GM18858 (cell line): ENCODE results near the gene TICRR.

Source experiments
- ATAC-seq: cut with Tn5 transposase; IDR thresholded peaks from one replicate; pipeline ENCODE4 v1.9.1; 2021; ENCODE audit not compliant: unreplicated experiment

The TICRR gene

DNA sequence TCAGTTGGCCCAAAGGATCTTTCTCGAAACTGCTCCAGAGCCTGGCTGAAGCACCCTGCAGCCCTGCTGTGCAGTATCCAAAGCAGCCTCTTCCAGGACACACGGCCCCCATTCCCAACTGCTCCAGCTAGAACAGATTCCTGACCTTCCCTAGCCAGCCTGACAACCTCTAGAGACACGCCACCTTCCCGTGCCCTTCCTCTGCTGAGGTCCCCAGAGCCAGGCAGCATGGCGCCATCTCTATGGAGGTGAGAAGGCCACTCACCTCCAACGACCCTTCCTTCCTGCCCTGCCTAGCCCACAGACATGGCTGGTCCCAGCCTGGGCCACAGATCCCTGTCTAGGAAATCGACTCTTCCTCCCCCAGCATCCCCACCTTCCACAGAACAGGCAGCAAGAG is 76.9 kb downstream of the TICRR start:
- ATAC-seq = no peak

DNA sequence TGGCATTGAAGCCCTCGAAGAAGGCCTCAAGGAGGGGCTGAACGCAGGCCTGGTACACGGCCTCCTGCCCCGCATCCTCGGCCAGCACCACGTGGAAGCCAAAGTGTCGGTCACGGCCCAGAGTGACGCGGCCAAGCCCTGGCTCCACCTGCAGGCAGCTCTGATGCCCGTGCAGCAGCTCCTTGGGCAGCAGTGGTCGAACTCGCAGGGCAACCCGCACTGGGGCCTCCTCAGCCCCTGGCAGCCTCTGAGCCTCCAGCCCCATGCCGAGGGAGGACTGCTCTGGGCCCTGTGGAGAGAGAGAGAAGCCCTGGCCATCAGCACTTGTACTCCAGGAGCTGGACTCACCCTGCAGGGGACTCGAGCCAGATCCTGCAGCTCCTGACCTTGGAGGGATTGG is 77.4 kb downstream of the TICRR start:
- ATAC-seq = no peak

DNA sequence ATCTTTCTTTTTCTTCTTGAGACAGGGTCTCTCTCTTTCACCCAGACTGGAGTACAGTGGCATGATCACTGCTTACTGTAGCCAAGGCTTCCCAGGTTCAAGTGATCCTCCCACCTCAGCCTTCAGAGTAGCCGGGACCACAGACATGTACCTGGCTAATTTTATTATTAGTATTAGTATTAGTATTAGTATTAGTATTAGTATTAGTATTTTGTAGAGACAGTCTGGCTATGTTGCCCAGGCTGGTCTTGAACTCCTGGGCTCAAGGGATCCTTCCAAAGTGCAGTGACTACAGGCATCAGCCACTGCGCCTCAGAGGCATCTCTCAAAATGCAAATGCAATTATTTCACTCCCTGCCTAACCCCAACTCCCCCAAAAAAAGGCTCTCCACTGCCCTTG is 78.3 kb downstream of the TICRR start:
- no peak for ATAC-seq

DNA sequence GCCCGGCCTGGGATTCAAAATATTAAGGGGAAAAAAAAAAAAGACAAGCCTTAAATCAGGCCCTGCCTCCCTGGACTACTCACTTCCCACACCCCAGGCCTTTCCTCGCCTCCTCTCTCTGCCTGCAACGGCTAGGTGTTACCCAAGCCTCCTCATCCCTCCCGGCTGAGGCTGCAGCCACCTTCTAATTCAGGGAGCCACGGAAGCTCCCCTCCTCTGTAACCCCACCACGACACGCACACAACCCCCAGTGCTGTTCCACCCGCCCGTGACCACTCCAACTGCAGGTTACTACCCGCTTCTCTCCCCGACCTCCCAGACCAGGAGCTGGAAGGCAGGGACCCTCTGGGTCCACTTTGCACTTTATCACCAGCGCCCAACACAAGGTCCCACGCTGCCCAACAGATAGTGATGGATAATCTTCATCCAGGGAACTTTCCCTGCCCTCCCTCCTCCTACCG is 79.1 kb downstream of the TICRR start:
- ATAC-seq = no peak

DNA sequence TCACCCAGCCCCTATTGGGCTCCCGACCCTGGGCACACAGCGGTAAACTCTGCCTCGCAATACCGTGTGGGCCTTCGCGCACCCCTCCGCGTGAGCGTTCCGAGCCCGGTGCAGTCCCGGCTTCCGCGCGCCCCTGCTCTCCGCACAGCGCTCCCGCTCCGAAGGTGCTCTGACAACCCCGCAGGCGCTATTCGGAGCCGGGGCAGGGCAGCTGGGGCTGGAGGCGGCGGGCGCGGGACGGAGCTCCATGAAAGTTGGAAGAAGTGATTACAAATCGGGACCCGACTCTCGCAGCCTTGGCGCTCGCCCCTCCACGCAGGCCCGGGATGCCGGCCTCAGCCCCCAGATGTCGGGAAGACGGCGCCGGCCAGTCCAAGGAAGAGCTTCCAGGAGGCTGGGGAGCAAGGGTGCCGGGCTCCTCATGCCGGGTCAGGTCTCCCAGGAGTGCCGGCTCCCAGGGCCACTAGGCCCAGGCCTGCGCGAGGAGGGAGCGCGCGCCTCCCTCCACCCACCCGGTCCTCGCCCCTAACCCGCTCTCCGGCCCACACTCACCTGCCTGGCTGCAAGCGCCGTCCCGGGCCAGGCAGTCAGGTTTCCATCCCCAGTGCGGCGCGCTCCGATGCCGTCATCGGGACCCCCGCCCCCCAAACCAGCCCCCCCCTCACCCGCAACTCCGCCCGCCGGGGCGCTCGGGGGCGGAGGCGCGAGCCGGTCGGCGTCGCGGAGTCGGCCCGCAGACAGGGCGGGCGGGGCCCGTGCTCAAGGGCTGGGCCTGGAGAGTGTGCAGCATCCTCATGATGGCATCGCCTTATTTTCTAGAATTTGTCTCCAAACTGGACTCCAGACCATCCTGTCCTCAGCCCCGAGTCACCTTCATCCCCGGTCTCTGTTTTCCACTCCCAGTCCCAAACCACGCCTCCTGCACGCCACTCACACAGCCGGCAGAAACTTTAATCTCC is 79.9 kb downstream of the TICRR start, which contains the start of gene KIF7:
Gene KIF7, minus strand, starts transcription at position 621 of the 959 bp plus-strand sequence. CDS start 2,537 bp downstream, outside the sequence.
- ATAC-seq = no peak

DNA sequence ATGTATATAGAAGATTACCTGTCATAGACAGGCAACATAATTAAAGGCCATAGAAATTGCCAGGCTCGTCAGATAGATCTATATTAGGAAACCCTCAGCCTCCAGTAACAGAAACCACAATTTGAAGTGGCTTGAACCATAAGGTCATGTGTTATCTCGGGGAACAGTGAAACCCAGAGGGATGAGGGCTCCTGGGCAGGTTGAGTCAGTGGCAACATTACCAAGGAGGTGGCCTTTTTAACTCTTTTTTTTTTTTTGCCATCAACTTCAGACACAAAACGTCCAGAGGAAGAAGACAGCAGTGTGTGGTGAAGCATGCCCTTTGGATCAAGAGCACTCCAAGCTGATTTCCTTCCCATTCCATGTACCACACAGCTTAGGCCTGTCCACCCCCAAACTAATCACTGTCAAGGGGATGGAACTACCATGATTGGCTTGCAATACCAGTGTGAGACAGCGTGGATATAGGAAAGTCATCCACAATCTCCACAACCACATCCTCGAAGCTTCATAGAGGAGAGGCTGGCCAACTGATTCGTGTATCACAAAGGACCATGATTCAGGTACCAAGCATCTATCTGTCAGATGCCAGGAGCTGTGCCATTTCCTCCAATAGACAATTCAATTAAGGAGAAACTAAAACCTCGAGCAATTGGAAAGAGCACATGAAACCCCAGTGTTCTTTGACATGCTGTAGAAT is 81.0 kb downstream of the TICRR start:
- no peak for ATAC-seq

DNA sequence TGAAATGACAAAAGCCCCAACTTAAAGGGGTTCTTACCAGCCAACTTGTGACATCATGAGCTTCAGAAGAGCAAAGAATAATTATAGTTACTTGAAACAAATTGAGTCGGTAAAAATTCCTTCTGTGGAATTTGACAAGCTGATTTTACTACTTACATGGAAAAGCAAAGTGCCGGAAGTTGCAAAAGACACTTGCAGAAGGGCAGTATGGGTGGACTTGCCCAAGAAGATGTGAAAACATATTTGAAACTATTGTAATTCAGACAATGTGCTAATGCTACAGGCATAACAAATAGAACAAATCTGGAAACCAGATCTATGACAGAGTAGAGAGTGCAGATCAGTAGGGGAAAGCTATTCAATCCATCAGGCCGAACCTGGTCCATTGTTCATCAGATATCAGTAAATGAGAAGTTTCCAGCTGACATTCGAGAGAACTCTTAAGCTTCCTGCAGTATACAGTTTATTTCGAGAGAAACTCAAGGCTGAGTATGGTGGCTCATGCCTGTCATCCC is 82.5 kb downstream of the TICRR start:
- ATAC-seq = no peak

DNA sequence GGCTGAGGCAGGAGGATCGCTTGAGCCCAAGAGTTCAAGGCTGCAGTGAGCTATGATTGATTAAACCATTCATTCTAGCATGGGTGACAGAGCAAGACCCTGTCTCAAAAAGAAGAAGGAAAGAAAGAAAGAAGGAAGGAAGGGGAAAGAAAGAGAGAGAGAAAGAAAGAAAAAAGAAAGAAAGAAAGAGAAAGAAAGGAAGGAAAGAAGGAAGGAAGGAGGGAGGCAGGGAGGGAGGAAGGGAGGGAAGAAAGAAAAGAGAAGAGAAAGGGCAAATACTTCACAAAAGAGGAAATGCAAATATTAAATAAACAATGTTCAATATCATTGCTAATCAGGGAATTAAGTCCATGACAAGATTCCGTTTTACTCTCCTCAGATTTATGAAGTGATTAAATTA is 84.0 kb downstream of the TICRR start:
- no peak for ATAC-seq

DNA sequence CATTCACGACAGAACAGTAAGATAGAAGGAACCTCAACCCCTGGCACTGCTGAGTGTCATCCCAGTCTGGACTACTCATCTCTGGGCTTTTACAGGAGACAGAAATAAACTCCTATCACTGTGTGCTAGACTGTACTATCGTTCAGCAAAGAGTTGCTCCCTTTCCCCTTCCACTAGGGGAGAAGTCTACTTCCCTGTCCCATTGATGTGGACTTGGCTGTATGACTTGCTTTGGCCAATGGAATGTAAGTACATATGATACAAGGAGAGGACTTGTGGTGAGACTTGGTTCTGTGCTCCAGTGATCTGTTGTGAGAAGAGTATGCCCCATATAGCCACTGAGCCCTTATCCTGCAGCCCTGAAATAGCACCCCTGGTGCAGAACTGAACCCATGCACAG is 85.3 kb downstream of the TICRR start:
- no peak for ATAC-seq

DNA sequence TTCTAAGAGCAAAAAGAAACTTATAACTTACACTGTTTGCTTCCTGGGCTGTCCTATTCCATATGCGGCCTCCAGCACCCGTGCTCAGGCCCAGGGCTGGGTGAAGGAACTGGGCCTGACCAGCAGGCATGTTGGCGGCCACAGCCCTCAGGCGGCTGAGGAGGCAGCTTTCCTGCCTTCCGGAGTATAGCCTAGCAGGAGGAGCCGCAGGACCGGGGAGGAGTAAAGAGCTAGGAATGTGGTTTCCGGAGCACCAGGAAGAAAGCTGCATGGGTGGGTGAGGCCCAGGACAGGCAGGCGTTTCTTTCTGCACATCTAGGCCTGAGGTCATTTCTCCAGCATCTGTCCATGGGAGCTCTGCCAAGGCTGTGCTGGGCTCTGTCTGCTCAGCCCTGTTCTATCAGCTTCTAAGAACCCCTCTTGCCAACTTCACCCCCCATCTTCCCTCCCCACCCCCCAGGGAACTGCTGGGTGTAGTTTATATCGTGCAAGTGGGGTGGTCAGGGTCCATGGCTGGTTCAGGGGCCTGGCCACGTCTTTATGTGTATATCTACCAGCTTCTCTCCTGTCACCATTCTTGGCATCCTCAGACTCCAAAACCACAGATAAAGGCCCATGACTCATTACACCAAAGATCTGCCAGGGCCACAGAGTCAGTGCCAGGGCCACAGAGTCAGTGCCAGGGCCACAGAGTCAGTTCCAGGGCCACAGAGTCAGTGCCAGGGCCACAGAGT is 87.8 kb downstream of the TICRR start:
- no peak for ATAC-seq

DNA sequence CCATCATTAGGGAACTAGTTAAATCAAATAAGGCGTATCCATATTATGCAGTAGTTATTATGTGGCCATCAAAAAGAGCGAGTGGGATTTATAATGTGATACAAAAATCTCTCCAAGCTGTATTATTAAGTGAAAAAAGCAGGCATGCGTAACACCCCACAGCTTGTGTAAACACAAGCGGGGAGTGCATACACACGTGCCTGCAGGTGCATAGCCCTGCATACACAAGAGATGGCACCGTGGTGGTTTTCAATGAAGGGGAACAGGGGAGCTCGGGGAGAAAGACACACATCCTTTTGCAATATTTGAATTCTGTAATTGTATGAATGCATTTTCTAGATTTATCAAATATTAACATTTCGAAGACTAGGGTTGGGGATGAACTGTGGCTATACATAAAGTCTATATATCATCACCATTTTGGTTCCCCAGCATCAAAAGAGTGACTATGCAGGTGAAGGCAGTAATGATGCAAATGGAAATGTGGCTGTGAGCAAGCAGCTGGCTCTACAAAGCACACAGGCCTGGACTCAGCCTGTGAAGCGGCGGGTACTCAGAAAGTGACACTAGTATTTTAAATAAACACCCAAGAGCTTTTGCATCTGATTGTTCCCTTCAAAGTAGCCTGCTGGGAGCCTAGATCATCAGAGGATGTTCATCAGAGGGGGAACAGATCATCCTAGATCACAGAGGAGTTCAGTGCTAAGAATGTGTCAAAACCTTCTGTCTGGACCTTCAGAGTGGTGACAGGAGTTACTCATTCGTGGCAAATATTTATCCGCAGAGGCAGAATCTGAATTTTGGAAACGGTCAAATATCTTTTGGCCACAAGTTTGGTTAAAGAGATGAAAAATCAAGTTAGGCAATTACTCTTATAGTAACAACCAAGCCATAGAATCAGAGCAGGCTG is 89.4 kb downstream of the TICRR start:
- ATAC-seq = no peak

DNA sequence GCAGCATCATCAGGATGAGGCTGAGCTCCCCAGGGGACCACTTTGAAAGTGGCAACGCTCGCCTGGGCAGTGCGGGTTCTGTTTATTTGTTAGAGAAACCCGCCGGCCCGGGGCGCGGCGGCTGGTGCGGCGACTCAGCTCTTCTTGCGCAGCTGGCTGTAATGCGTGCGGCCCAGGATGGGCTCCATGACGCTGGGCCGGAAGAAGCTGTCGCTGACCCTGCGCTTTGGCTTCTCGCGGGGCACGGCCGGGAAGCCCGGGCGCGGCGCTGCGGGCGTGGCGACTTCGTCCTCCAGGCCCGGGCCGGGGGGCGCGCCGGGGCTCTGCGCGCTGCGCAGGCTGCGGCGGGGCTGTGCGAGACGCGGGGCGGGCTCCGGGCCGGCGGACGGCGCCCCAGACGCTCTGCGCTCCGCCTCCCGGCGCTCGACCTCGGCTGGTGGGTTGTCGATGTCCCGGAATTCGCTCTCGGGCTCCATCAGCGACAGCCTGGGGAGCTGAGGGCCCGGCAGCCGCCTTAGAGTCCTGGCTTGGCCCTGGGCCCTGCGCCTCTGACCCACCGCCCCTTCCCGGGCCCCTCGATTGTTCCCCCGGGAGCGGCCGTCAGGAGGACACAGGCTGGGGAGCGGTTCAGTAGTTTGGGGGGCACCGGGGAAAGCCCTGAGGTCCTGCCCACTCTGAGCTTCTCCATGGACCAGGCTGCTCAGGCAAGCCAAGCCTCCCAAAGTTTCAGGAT is 90.3 kb downstream of the TICRR start:
- ATAC-seq = no peak

DNA sequence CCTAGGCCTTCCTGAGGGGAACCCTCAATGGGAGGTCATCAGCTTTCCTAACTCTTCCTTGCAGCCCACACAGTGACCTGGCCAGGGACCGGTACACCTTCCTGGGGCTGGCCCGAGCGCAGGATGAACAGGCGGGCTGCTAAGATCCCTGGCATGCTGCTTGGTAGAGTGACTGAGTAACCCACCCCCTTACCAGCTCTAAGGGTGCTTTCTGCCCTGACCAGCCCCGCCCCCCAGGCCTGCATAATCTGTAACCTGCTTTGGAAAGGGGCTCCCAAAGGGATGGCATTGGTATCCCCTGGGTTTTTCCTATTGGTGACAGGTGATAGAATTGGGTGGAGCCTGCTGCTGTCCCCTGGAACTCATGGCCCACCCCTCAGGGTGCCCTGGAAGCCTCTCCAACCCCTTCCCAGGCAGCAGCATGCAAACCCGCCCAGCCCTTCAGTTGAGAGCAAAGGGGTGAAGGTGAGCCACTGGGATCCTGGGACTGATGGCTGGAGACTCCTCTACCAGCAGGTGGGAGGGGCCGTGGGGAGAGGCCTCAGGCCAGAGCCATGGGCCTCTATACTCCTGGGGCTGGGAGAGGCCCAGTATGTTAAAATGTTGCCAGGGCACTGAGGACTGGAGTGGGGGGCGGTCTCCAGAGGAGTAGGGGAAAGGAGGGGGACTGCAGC is 91.1 kb downstream of the TICRR start:
- no peak for ATAC-seq

DNA sequence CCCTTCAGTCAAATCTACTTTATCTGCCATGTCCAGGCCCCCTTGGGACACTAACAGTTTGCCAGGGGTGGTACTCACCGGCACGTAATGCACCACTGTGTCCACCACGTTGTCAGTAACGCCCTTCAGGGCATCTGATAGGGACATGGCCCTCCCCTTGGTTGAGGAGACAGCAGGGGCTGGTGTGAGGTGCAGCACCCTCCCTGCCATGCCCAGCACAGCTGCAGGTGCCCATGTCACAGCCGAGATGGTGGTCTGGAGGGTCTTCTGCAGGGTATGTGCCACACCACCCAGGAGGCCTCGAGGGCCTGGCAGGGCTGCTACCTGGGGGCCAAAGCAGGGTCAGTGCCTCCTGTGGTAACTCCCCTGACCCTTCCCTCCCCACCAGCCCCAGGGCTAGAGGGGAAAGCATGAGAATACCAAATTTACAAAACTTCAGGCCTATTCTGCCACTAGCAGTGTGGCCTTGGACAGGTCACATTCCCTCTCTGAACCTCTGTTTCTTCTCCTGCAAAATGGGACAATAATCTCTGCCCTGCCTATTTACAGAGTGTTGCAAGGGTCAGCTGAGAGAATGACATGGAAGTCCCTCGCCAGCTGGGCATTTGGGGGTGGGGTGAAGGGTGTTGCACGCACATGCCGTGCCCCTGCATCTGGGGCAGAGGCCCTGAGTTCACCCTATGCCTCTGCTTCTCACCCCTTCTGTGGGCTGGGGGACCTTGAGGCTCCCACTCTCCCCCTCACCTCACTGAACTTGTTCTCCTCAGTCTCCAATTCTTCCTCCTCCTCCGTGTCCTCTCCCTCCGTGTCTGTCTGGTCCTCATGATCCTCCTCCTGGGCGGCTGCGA is 91.8 kb downstream of the TICRR start:
- no peak for ATAC-seq

DNA sequence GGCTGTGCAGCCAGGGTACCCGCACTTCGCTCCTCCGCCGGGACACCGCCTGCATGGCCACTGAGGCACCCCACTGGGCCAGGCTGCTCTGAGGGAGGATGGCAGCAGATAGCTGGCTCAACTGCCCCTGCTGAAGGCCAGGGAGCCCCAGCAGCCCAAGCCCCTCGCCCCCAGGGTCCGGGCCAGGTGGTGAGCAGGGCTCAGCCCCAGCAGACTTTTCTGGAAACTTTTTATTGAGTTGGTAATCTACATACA is 92.4 kb downstream of the TICRR start:
- no peak for ATAC-seq

DNA sequence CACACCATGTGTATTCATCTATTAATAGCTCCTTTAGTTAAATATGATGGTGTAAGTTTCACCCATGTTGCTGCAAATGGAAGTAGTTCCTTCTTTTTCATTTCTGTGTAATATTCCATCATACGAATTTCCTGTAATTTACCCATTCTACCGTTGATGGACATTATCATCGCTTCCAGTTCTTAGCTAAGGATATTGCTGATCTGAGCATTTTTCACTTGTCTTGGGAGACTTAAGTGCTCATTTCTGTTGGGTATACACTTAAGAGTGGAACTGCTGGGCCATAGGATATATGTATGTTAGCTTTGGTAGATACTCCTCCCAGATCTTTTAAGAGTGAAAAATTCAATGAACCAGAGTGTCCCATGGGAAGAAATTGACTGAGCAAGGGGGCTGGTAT is 92.9 kb downstream of the TICRR start:
- no peak for ATAC-seq

DNA sequence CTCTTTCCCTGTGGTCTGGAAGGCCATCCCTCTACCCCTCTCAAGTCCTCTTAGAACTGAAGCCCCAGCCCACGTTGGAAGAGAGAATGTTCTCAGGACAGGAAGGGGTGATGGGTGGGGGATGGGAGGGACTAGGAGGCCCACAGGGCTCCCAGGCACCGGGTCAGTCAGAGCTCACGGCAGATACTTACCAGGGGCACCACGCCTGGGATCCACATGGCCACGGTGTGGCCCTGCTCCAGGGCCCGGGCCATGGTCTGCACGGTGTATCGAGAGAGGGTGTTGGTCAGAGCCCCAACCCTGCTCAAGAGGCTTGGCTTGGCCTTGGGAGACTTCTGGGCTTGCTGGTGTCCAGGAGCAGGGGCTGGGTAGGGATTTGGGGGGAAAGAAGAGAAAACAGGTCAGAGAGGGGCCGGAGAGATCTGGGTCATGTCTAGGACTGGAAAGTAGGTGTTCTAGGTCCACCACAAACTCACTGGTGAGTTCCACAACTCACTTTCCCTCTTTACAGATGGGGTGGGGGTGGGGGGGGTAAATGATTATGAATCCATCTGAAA is 94.1 kb downstream of the TICRR start:
- ATAC-seq = no peak

DNA sequence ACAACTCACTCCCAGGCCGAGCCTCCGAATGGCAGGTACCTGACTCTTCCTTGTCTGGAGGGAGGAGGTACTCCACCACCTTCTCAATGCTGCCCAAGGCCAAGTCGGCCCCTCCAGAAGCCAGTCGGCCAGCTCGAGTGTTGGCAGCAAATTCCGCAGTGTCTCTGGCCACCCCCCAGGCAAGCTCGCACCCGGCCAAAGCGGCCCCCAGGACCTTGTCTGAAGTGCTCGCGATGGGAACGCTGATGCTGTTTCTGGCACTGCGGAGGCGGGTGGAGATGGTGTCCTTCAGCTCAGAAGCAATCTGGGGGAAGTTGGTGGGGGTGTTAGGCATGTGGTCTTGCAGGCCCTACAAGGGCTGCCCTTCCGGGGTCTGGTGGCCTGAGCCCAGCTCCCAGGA is 94.7 kb downstream of the TICRR start:
- no peak for ATAC-seq
